Small intestine (tissue), 7 donors: Measurements from ENCODE around the gene SLCO2B1. TPM values are rescaled to one million over a fixed set of nuclear protein-coding genes. Genes with fewer than 3 reads are reported as not detected.

Experiments
- DNase-seq, 2 donors: peaks; one replicate each; pipeline versions ENCODE4 v3.0.0 to v3.0.0-alpha.2; 2013
- FAIRE-seq: peaks from 2 replicates; lab custom pipeline; 2012; peaks lifted over from hg19 to GRCh38; lab: Jason Lieb, UNC
- H3K27ac ChIP-seq, 3 donors: one replicate each; pipeline ENCODE4 v1.5.1; 2013; ENCODE audit warnings: low read length in 2 of 3, mild to moderate bottlenecking in 2 of 3, control low read depth in 1 of 3, inconsistent platforms in 1 of 3, low read depth in 1 of 3, moderate library complexity in 1 of 3
- H3K27me3 ChIP-seq, 3 donors: one replicate each; pipeline ENCODE4 v1.6.1; 2013; ENCODE audit warnings: low read length in 3 of 3, inconsistent platforms in 1 of 3; ENCODE audit not compliant: control insufficient read depth in 3 of 3, insufficient read depth in 3 of 3
- H3K36me3 ChIP-seq, 3 donors: one replicate each; pipeline ENCODE4 v1.6.1; 2013; ENCODE audit warnings: low read length in 3 of 3, inconsistent platforms in 1 of 3, low read depth in 1 of 3, mild to moderate bottlenecking in 1 of 3, moderate library complexity in 1 of 3; ENCODE audit not compliant: control insufficient read depth in 3 of 3, insufficient read depth in 2 of 3
- H3K4me1 ChIP-seq, 3 donors: one replicate each; pipeline ENCODE4 v1.6.1; 2013; ENCODE audit warnings: low read length in 2 of 3, inconsistent platforms in 1 of 3, low read depth in 1 of 3, mild to moderate bottlenecking in 1 of 3, moderate library complexity in 1 of 3; ENCODE audit not compliant: control insufficient read depth in 3 of 3, insufficient read depth in 2 of 3
- H3K4me3 ChIP-seq, 3 donors: one replicate each; pipeline ENCODE4 v1.5.1; 2013; ENCODE audit warnings: low read length in 3 of 3, control low read depth in 1 of 3, inconsistent platforms in 1 of 3, low read depth in 1 of 3, mild to moderate bottlenecking in 1 of 3, moderate library complexity in 1 of 3
- H3K9me3 ChIP-seq, 2 donors: one replicate each; pipeline ENCODE4 v1.6.1; 2013; ENCODE audit warnings: low read depth in 1 of 2, low read length in 1 of 2; ENCODE audit not compliant: control insufficient read depth in 2 of 2, insufficient read depth in 1 of 2
- WGBS, 3 donors: extraction: QIAGEN DNeasy Blood & Tissue Kit; methylation state at CpG; one replicate each; pipeline ENCODE4 v1.1.7; 2013; 5-methylcytosine and 5-hydroxymethylcytosine counted together
- polyA plus RNA-seq, 4 donors: library from polyadenylated mRNA; stranded (reverse) in 3 of 4; unstranded in 1 of 4; fragments of 200-250 nt in 3 of 4; fragments of 120-200 nt in 1 of 4; gene quantifications; one replicate each; pipeline versions ENCODE4 v1.2.1 to v1.2.3, GENCODE V29; 2013
- donor health status: healthy with polysubstance abuse.
- donor health status: control.
- donor health status: control.
- donor health status: Bipolar disorder and iron deficiency.
- donor health status: healthy.

Gene SLCO2B1
- polyA plus RNA-seq, 4 donors, result 10.3 to 141 (median 30.6) TPM

DNA sequence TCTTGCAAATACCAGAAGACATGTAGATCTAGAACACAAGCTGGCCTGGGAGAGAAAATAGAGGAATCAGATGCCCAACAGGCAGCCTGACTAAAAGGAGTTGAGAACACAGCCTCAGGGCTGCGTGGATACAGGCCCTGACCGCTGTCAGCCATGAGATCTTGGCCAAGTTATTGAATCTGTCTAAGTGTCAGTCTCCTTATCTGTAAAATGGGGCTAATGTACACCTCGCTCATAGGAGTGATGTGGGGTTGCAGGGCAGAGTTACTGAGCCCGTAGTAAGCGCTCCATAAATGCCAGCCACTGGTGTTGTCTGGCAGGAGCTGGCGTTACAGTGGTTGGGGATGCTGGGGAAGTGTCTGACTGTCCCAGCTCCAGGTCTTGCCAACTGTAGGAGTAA lies 51.3 kb downstream of the SLCO2B1 start:
- no peak for FAIRE-seq
- Histone ChIP-seq H3K27me3 (no peaks in the 10 kb centered on the region), H3K36me3 (peaks cover 3 to 65% (median 12%) of the 10 kb centered on the region in 3 donors), H3K4me1 (peaks cover 0 to 30% (median 0%) of the 10 kb centered on the region in 3 donors), H3K4me3 (no peak overlapping the region), H3K9me3 (no peaks in the 10 kb centered on the region), H3K27ac (no peak overlapping the region)
- no peak for DNase-seq
- 85 to 93% (median 91%) methylated on average over 6 of the region's 6 CpGs for WGBS, 3 donors

DNA sequence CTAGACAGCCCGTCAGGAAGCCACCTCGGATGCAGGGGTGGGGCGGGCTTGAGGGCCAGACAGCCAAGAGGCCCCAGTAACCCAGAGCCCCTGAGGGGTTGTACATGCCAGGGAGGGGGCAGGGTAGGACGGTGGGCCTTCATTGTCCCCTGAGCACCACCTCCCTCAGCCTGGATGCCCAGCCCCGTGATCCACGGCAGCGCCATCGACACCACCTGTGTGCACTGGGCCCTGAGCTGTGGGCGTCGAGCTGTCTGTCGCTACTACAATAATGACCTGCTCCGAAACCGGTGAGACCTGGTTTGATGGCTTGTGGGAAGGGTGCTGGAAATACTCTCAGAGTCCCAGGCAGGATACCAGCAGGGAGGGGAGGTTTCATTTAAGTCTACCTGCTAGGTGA lies 52.2 kb downstream of the SLCO2B1 start:
- H3K27ac ChIP-seq, result peak overlapping the region in 1 of 3 donors; percentile 98
- H3K9me3 ChIP-seq, result no peaks in the 10 kb centered on the region
- H3K36me3 ChIP-seq, result peaks cover 3 to 56% (median 12%) of the 10 kb centered on the region in 3 donors
- H3K27me3 ChIP-seq, result no peaks in the 10 kb centered on the region
- H3K4me1 ChIP-seq, result peaks cover 0 to 30% (median 0%) of the 10 kb centered on the region in 3 donors
- WGBS, 3 donors, result 86 to 87% (median 87%) methylated on average over 13 of the region's 13 CpGs
- no peak overlapping the region for H3K4me3 ChIP-seq
- no peak for DNase-seq
- FAIRE-seq, result no peak

DNA sequence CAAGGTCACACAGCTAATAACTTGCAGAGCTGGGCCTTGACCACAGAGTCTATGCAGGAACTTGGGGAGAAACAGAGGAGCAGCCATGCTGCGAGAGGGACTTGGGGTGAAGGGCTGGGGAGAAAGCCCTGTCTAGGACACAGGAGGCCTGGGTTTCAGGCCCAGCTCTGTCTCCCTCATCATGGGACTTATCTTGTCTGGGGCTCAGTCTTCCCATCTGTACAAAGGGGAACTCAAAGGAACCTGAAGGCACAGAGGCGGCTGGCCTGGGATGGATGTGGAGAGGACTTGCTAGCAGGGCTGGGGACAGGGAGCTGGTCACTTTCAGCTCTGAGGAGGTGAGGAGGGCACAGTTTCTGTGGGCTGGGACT lies 52.7 kb downstream of the SLCO2B1 start:
- Histone ChIP-seq H3K27me3 (peaks cover 0 to 4% (median 0%) of the 10 kb centered on the region in 3 donors), H3K9me3 (no peaks in the 10 kb centered on the region), H3K4me1 (peaks cover 0 to 30% (median 0%) of the 10 kb centered on the region in 3 donors), H3K4me3 (no peak overlapping the region), H3K27ac (peak overlapping the region in 1 of 3 donors; percentile 98), H3K36me3 (peaks cover 3 to 52% (median 12%) of the 10 kb centered on the region in 3 donors)
- DNase-seq, result no peak
- 90 to 94% (median 93%) methylated on average over 2 of the region's 2 CpGs for WGBS, 3 donors
- no peak for FAIRE-seq

DNA sequence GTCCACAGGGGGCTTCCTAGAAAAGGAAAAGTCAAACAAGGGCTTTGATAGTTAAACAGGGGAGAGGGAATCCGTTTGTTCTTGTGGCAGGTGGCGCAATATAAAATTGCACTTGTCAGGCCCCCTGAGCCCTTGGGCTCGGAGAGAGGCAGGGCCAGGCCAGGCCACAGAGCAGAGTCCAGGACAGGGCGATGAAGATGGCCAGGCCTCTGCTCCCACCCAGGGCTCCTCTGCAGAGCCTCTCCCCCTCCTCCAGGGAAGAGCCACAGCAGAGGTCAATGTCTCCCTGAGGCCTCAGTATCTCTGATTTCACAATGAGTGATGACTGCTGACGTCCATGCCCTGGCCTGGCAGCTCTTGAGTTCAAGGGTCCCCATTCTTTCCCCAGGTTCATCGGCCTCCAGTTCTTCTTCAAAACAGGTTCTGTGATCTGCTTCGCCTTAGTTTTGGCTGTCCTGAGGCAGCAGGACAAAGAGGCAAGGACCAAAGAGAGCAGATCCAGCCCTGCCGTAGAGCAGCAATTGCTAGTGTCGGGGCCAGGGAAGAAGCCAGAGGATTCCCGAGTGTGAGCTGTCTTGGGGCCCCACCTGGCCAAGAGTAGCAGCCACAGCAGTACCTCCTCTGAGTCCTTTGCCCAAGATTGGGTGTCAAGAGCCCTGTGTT lies 53.2 kb downstream of the SLCO2B1 start:
- peak in 1 of 2 donors; percentile 91 for DNase-seq
- peaks cover 0 to 30% (median 0%) of the 10 kb centered on the region in 3 donors for H3K4me1 ChIP-seq
- H3K36me3 ChIP-seq, result peaks cover 3 to 47% (median 9%) of the 10 kb centered on the region in 3 donors
- H3K9me3 ChIP-seq, result no peaks in the 10 kb centered on the region
- peak overlapping the region in 1 of 3 donors; percentile 98 for H3K27ac ChIP-seq
- WGBS, 3 donors, result 72 to 82% (median 77%) methylated on average over 10 of the region's 10 CpGs
- no peak for FAIRE-seq
- H3K27me3 ChIP-seq, result peaks cover 0 to 9% (median 0%) of the 10 kb centered on the region in 3 donors
- H3K4me3 ChIP-seq, result no peak overlapping the region

DNA sequence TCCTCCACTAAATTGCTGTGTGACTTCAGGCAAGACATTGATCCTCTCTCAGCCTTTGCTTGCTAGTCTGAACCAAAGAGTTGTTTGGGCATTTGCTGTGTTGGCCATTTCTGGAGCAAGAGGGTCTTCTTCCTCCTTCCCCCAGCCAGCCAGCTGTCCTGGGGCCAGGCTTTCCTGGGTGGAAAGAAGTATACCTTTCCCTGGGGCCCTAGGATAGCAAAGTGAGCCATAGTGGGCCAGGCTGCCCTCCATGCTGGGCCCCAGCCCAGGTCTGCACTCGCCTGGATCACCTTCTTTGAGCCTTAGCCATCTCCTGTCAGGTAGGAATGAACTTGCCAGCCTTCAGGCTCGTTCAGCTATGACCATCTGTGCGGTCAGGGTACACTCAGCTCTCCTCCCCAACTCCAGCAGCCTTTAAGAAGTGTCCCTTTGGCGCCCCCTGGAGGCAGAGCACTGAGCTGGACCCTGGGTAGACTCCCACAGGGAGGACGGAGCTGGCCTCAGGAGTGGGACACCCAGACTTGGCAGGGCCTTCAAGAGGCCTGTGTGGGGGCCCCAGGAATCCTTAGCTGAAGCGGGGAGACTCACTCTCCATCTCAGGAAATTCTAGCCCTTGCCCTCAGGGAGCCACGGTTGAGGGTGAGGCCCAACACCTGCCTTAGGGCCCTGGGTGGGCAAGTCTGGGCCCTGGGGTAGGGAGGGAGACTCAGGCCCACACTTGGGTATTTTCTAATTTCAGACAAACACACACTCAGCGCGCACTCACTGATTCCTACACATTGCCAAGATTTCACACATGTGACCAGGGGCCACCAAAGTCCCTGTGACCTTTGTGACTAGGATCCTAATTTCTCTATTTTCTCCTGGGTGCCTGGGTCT lies 54.0 kb downstream of the SLCO2B1 start:
- Histone ChIP-seq H3K4me1 (peaks cover 0 to 30% (median 0%) of the 10 kb centered on the region in 3 donors), H3K36me3 (peaks cover 3 to 39% (median 9%) of the 10 kb centered on the region in 3 donors), H3K27me3 (peaks cover 0 to 9% (median 0%) of the 10 kb centered on the region in 3 donors), H3K27ac (peak overlapping the region in 1 of 3 donors; percentile 98), H3K9me3 (no peaks in the 10 kb centered on the region), H3K4me3 (no peak overlapping the region)
- no peak for FAIRE-seq
- WGBS, 3 donors, result 7 to 24% (median 18%) methylated on average over 9 of the region's 9 CpGs
- peak; percentile 88 to 94 for DNase-seq

DNA sequence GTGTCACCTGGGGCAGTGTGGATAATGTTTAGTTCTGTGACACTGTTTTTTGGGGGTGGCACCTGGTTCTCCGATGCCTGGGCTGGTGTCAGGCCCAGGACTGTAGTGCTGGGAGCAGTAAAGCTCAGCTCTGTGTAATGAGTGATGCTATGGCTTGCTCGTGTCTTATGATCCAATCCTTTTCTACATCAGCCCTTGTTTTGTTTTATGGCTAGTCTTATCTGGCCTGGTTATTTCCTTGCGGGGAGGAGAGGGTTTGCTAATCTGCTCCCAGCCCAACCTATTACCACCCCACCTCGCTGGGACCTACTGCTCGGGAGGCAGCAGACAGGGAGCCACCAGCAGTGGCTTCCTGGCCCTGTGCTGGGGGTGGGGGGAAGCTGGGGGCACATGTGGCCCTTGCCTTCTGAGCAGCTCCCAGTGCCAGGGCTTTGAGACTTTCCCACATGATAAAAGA lies 54.7 kb downstream of the SLCO2B1 start:
- peaks cover 0 to 9% (median 0%) of the 10 kb centered on the region in 3 donors for H3K27me3 ChIP-seq
- H3K27ac ChIP-seq, result peak overlapping the region in 1 of 3 donors; percentile 98
- 19 to 57% (median 48%) methylated on average over 5 of the region's 5 CpGs for WGBS, 3 donors
- DNase-seq (peak; percentile 20 to 82), FAIRE-seq (no peak)
- H3K4me3 ChIP-seq, result no peak overlapping the region
- H3K36me3 ChIP-seq, result peaks cover 3 to 33% (median 9%) of the 10 kb centered on the region in 3 donors
- H3K9me3 ChIP-seq, result no peaks in the 10 kb centered on the region
- H3K4me1 ChIP-seq, result peaks cover 0 to 30% (median 0%) of the 10 kb centered on the region in 3 donors

DNA sequence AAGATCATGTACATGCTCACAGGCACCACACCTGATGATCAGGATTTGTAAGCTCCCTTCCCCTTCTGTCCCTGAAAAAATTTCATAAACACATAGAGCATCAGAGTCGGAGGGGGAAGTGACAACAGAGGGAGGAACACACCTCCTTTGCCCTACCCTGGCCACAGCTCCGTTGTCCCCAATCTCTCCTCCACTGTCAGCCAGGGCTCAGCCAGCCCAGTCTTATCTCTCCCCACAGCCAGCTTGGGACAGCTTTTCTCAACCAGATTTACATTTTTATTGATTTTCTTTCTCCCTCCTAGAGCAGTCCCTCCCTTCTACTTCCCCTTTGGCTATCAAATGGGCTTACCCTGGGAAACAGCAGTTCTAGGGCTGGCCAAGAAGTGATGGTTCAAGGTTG lies 57.5 kb downstream of the SLCO2B1 start:
- FAIRE-seq (no peak), DNase-seq (no peak)
- 17 to 27% (median 25%) methylated on average over 2 of the region's 2 CpGs for WGBS, 3 donors
- H3K4me1 ChIP-seq, result peaks cover 0 to 25% (median 0%) of the 10 kb centered on the region in 3 donors
- H3K36me3 ChIP-seq, result peaks cover 0 to 9% (median 0%) of the 10 kb centered on the region in 3 donors
- no peak overlapping the region for H3K27ac ChIP-seq
- peaks cover 0 to 13% (median 0%) of the 10 kb centered on the region in 3 donors for H3K27me3 ChIP-seq
- no peak overlapping the region for H3K4me3 ChIP-seq
- H3K9me3 ChIP-seq, result no peaks in the 10 kb centered on the region

DNA sequence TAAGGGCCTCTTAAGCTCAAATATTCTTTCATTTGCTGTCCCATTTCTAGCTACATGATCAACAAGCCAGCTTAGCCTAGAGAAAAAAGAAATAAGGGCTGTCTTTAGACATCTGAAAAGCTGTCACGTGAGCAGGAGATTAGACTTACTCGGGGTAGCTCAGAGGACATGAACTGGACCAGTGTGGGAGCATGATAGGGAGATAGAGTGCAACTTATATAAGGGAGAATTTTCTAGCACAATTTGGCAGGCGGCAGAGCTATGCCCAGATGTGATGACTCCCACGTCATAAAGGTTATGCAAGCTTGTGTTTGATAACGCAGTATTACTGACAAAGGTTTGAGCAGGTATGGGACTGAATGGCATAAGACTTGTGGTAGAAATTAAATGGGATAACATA lies 61.5 kb downstream of the SLCO2B1 start:
- WGBS, 3 donors, result 24 to 71% (median 42%) methylated on average over 5 of the region's 5 CpGs
- FAIRE-seq, result no peak
- H3K36me3 ChIP-seq, result no peaks in the 10 kb centered on the region

More for the DNA sequence above, 61.5 kb downstream of the SLCO2B1 start:
- no peaks in the 10 kb centered on the region for H3K4me1 ChIP-seq
- peaks cover 0 to 16% (median 0%) of the 10 kb centered on the region in 3 donors for H3K27me3 ChIP-seq
- no peak overlapping the region for H3K27ac ChIP-seq
- no peaks in the 10 kb centered on the region for H3K9me3 ChIP-seq
- DNase-seq, result peak in 1 of 2 donors; percentile 20
- H3K4me3 ChIP-seq, result no peak overlapping the region
